AG04449 (cell line): Measurements from ENCODE around the gene TLDC2.
"Not testable (repeated sequence)": the region's sequence is repeated elsewhere in the genome, so short reads cannot be mapped to it uniquely, and the experiment has no call there.

ENCODE experiments used
- CTCF ChIA-PET: fragments of 350-600 bp; formaldehyde crosslinking; extraction: SDS; loops from one replicate; lab custom pipeline; 2021; ENCODE audit warnings: antibody characterized with exemption; lab: Yijun Ruan, JAX
- POLR2A ChIA-PET: fragments of 400-600, 350-600 bp; formaldehyde crosslinking; extraction: SDS; loops from one replicate; lab custom pipeline; 2020; ENCODE audit warnings: antibody characterized with exemption, inconsistent platforms; lab: Yijun Ruan, JAX
- DNase-seq: peaks from one replicate; pipeline ENCODE4 v3.0.0-alpha.2; 2010; ENCODE audit warnings: low read depth, low spot score
- H3K4me3 ChIP-seq: 2 replicates; pipeline ENCODE4 v1.5.1; 2011; ENCODE audit warnings: low read depth, mild to moderate bottlenecking, control low read depth, low read length
- CTCF ChIP-seq: IDR thresholded peaks from one replicate; pipeline ENCODE4 v1.5.1; 2011; ENCODE audit warnings: mild to moderate bottlenecking, moderate library complexity, low read length, control low read depth, inconsistent platforms; ENCODE audit not compliant: insufficient read depth; ENCODE audit errors: missing control alignments

The TLDC2 gene

GRCh38 chr20:36924167-36925045, 48.5 kb downstream of the TLDC2 start:
- DNase-seq: no peak
- POLR2A ChIA-PET: no interaction called here
- no peak overlapping the region for H3K4me3 ChIP-seq
- CTCF ChIA-PET: interaction anchor here (0.7 to 1.5 kb wide), 5 partner anchors 35 to 708 kb away, joined by 3 to 4 read pairs (median 3); no protein-coding TSS in a partner anchor
- no peak for TF ChIP-seq CTCF

GRCh38 chr20:36925234-36925633, 49.3 kb downstream of the TLDC2 start:
- no peak for TF ChIP-seq CTCF
- DNase-seq: no peak
- ChIA-PET CTCF (no interaction called here), POLR2A (no interaction called here)
- H3K4me3 ChIP-seq: no peak overlapping the region

GRCh38 chr20:36926653-36927200, 50.8 kb downstream of the TLDC2 start:
- no peak for DNase-seq
- CTCF ChIA-PET: interaction anchor here (0.9 kb wide), 1 partner anchor 34 kb away, joined by 3 read pairs; no protein-coding TSS in a partner anchor
- H3K4me3 ChIP-seq: no peak overlapping the region
- TF ChIP-seq CTCF: no peak
- POLR2A ChIA-PET: no interaction called here

GRCh38 chr20:36927704-36928103, 51.8 kb downstream of the TLDC2 start:
- CTCF ChIA-PET: interaction anchor here (0.9 to 1.7 kb wide), 2 partner anchors 8 to 35 kb away, joined by 3 to 6 read pairs; no protein-coding TSS in a partner anchor
- POLR2A ChIA-PET: no interaction called here
- no peak overlapping the region for H3K4me3 ChIP-seq
- no peak for DNase-seq
- TF ChIP-seq CTCF: no peak

GRCh38 chr20:36929290-36929689, 53.4 kb downstream of the TLDC2 start:
- no peak for TF ChIP-seq CTCF
- no peak for DNase-seq
- POLR2A ChIA-PET: no interaction called here
- CTCF ChIA-PET: no interaction called here
- H3K4me3 ChIP-seq: no peak overlapping the region

GRCh38 chr20:36929691-36930090, 53.8 kb downstream of the TLDC2 start:
- CTCF ChIA-PET: interaction anchor here (2.0 kb wide), 1 partner anchor 11 kb away, joined by 8 read pairs; no protein-coding TSS in a partner anchor
- no peak for TF ChIP-seq CTCF
- DNase-seq: no peak
- no peak overlapping the region for H3K4me3 ChIP-seq
- POLR2A ChIA-PET: no interaction called here

GRCh38 chr20:36932067-36932466, 56.1 kb downstream of the TLDC2 start:
- CTCF ChIA-PET: interaction anchor here (0.6 to 5.7 kb wide), 2 partner anchors 12 to 21 kb away, joined by 3 to 36 read pairs; no protein-coding TSS in a partner anchor
- DNase-seq, POLR2A ChIA-PET, H3K4me3 ChIP-seq: not testable (repeated sequence)
